GM12878 (cell line): ENCODE data around the gene CTNNA3. TPM values are rescaled to one million over a fixed set of nuclear protein-coding genes. Genes with fewer than 3 reads are reported as not detected.
A peak's percentile ranks its signal among the peaks of the same experiment; 100 is the strongest.

ENCODE experiments used
- ATAC-seq: fragments of 200-7000 bp; cut with Tn5 transposase; 3 replicates; pipeline ENCODE4 v1.9.1; 2020; ENCODE audit warnings: mild to moderate bottlenecking, moderate library complexity
- BruUV-seq: library from RNA; stranded (reverse); fragments of 400-500 nt; replicated peaks from 2 replicates; lab custom pipeline; 2021; lab: Mats Ljungman, UMichigan
- CTCF ChIA-PET: fragments of 300-600 bp; sonication (Branson Sonifier 250); formaldehyde crosslinking; extraction: SDS; loops from one replicate; lab custom pipeline; 2021; ENCODE audit warnings: inconsistent platforms; lab: Yijun Ruan, JAX
- POLR2A ChIA-PET: fragments of 350-600 bp; formaldehyde crosslinking; extraction: SDS; loops from one replicate; lab custom pipeline; 2021; ENCODE audit warnings: inconsistent platforms; lab: Charles Lee
- RAD21 ChIA-PET: fragments of 300-600 bp; sonication (Branson Sonifier 250); formaldehyde crosslinking; loops from one replicate; lab custom pipeline; 2023; ENCODE audit warnings: antibody characterized with exemption; ENCODE audit not compliant: unreplicated experiment; lab: Charles Lee
- SMC1A ChIA-PET: fragments of 300-600 bp; sonication (Branson Sonifier 250); formaldehyde crosslinking; loops from one replicate; lab custom pipeline; 2023; ENCODE audit not compliant: unreplicated experiment, uncharacterized antibody; lab: Charles Lee
- DNase-seq: peaks from one replicate; pipeline ENCODE4 v3.0.0-alpha.2; 2011; ENCODE audit warnings: low read depth, low spot score
- FAIRE-seq: peaks from 3 replicates; lab custom pipeline; 2011; peaks lifted over from hg19 to GRCh38; lab: Jason Lieb, UNC
- H2AFZ ChIP-seq: 2 replicates; pipeline ENCODE4 v1.6.0; 2011; ENCODE audit warnings: low read depth, low read length, control low read depth; ENCODE audit not compliant: control insufficient read depth
- H3K27ac ChIP-seq: 2 replicates; pipeline ENCODE4 v1.5.1; 2011; ENCODE audit warnings: control low read depth; ENCODE audit not compliant: control insufficient read depth, insufficient read depth
- H3K27me3 ChIP-seq, 2 experiments: replicated peaks in 1 of 2; 2 replicates each; pipeline versions ENCODE4 v1.6.0 to v1.6.1; 2011; ENCODE audit warnings: low read length in 1 of 2; ENCODE audit not compliant: control insufficient read depth in 2 of 2, insufficient read depth in 2 of 2
- H3K36me3 ChIP-seq, 2 experiments: 2 replicates each; pipeline ENCODE4 v1.5.1; 2011; ENCODE audit warnings: low read length in 1 of 2; ENCODE audit not compliant: control insufficient read depth in 2 of 2, insufficient read depth in 2 of 2
- H3K4me1 ChIP-seq: 2 replicates; pipeline ENCODE4 v1.6.1; 2011; ENCODE audit warnings: mild to moderate bottlenecking, low read length, moderate library complexity, mixed read lengths; ENCODE audit not compliant: control insufficient read depth, insufficient read depth
- H3K4me2 ChIP-seq: 2 replicates; pipeline ENCODE4 v1.6.0; 2011; ENCODE audit warnings: control low read depth; ENCODE audit not compliant: control insufficient read depth, insufficient read depth
- H3K4me3 ChIP-seq: fragments of 200-600 bp; sonication (generic); 2 replicates; pipeline ENCODE4 v1.5.1; 2016
- H3K79me2 ChIP-seq: 2 replicates; pipeline ENCODE4 v1.6.0; 2011; ENCODE audit warnings: low read length; ENCODE audit not compliant: control insufficient read depth, insufficient read depth
- H3K9ac ChIP-seq: 2 replicates; pipeline ENCODE4 v1.8.0; 2011; ENCODE audit warnings: low read length, control low read depth, mixed read lengths; ENCODE audit not compliant: control insufficient read depth, insufficient read depth
- H3K9me3 ChIP-seq: replicated peaks from 3 replicates; pipeline ENCODE4 v1.5.1; 2011; ENCODE audit warnings: mild to moderate bottlenecking, low read length; ENCODE audit not compliant: control insufficient read depth, insufficient read depth
- H4K20me1 ChIP-seq: 2 replicates; pipeline ENCODE4 v1.6.0; 2011; ENCODE audit not compliant: control insufficient read depth, insufficient read depth
- FOXK2 ChIP-seq: fragments of 450-650 bp; IDR thresholded peaks from 2 replicates; pipeline ENCODE4 v1.6.1; 2017; ENCODE audit warnings: mild to moderate bottlenecking, moderate library complexity
- KAT2A ChIP-seq: conservative IDR thresholded peaks from 2 replicates; pipeline ENCODE4 v1.6.1; 2011; ENCODE audit warnings: low read depth, low read length; ENCODE audit not compliant: control insufficient read depth
- MXI1 ChIP-seq: fragments of 150-350 bp; IDR thresholded peaks from 2 replicates; pipeline ENCODE4 v1.6.1; 2011; ENCODE audit warnings: low read depth, mild to moderate bottlenecking, inconsistent platforms, low read length, improper control_type of control experiment
- NFYA ChIP-seq: IDR thresholded peaks from 2 replicates; pipeline ENCODE4 v1.6.1; 2011; ENCODE audit warnings: low read depth, mild to moderate bottlenecking, low read length, improper control_type of control experiment, borderline replicate concordance
- NR2C2 ChIP-seq: IDR thresholded peaks from 2 replicates; pipeline ENCODE4 v1.6.1; 2011; ENCODE audit warnings: borderline replicate concordance, low read depth; ENCODE audit not compliant: control insufficient read depth, insufficient read length
- NRF1 ChIP-seq: conservative IDR thresholded peaks from 2 replicates; pipeline ENCODE4 v1.6.1; 2011; ENCODE audit warnings: mild to moderate bottlenecking, low read depth, low read length, improper control_type of control experiment
- PAX5 ChIP-seq: IDR thresholded peaks from 2 replicates; pipeline ENCODE4 v1.6.1; 2011; ENCODE audit warnings: low read depth, low read length, borderline replicate concordance
- POU2F2 ChIP-seq: IDR thresholded peaks from 3 replicates; pipeline ENCODE4 v1.6.1; 2011; ENCODE audit warnings: low read depth, mild to moderate bottlenecking, low read length, borderline replicate concordance
- RAD51 ChIP-seq: fragments of 450-650 bp; IDR thresholded peaks from 2 replicates; pipeline ENCODE4 v1.6.1; 2016; ENCODE audit warnings: moderate library complexity, mild to moderate bottlenecking, inconsistent platforms
- RB1 ChIP-seq: fragments of 450-650 bp; formaldehyde crosslinking; IDR thresholded peaks from 2 replicates; pipeline ENCODE4 v1.6.1; 2017; ENCODE audit warnings: mild to moderate bottlenecking, borderline replicate concordance
- RCOR1 ChIP-seq: conservative IDR thresholded peaks from 2 replicates; pipeline ENCODE4 v1.6.1; 2012; ENCODE audit warnings: low read depth, low read length, improper control_type of control experiment
- SIX5 ChIP-seq: IDR thresholded peaks from 2 replicates; pipeline ENCODE4 v1.6.1; 2011; ENCODE audit warnings: mild to moderate bottlenecking, low read depth, low read length, moderate library complexity; ENCODE audit not compliant: severe bottlenecking
- SREBF2 ChIP-seq: IDR thresholded peaks from 2 replicates; pipeline ENCODE4 v1.6.1; 2012; ENCODE audit warnings: mild to moderate bottlenecking, low read length
- TCF12 ChIP-seq: IDR thresholded peaks from 2 replicates; pipeline ENCODE4 v1.6.1; 2011; ENCODE audit warnings: low read depth, mild to moderate bottlenecking, low read length
- ZSCAN29 ChIP-seq: fragments of 450-650 bp; IDR thresholded peaks from 2 replicates; pipeline ENCODE4 v1.6.1; 2017; ENCODE audit warnings: mild to moderate bottlenecking, moderate library complexity
- WGBS: methylation state at CpG from one replicate; pipeline ENCODE4 v1.1.6; 2016; ENCODE audit warnings: low lambda C conversion rate; ENCODE audit not compliant: insufficient replicate concordance, insufficient coverage; ENCODE audit errors: missing lambda C conversion rate; 5-methylcytosine and 5-hydroxymethylcytosine counted together
- in situ Hi-C: fragments of 300-500 bp; cut with MboI; formaldehyde crosslinking; loops from 9 replicates; pipeline ENCODE4 v1.14.3; 2018; ENCODE audit warnings: mixed read lengths
- intact Hi-C: fragments of 100-400 bp; cut with micrococcal nuclease; formaldehyde crosslinking; loops from one replicate; pipeline ENCODE4 v1.14.2; 2022; ENCODE audit not compliant: unreplicated experiment
- polyA plus RNA-seq, 11 experiments: library from polyadenylated mRNA; depleted of rRNA in 4 of 11; unstranded in 6 of 11; stranded (reverse) in 5 of 11; fragments of >200 nt; fragmentation: Nextera tagmentation in 4 of 11; fragmentation: Illumina TruSeq in 1 of 11; extraction: Ambion mirVana in 4 of 11; extraction: Trizol in 1 of 11; gene quantifications; 1 replicate in 1 of 11; 2 replicates in 10 of 11; pipeline versions ENCODE4 v1.2.1 to v1.2.3, GENCODE V29; 2011 to 2016; ENCODE audit warnings: inconsistent platforms in 2 of 11, missing spikeins in 2 of 11, low read depth in 1 of 11
- total RNA-seq, 4 experiments: library from RNA; depleted of rRNA in 3 of 4; stranded (reverse); fragments of >200 nt in 3 of 4; fragmentation: Illumina TruSeq in 1 of 4; extraction: Trizol in 1 of 4; gene quantifications; 2 replicates each; pipeline versions ENCODE4 v1.2.1 to v1.2.3, GENCODE V29; 2013 to 2021
- TF ChIP-seq, protein P1 (sequence below): fragments of 450-650 bp; IDR thresholded peaks from 2 replicates; pipeline ENCODE4 v1.6.1; 2016; ENCODE audit warnings: mild to moderate bottlenecking
- TF ChIP-seq, protein P2 (sequence below): fragments of 450-650 bp; IDR thresholded peaks from 2 replicates; pipeline ENCODE4 v1.6.1; 2018; ENCODE audit warnings: mild to moderate bottlenecking, low read depth, moderate library complexity; ENCODE audit not compliant: partially characterized antibody
- TF ChIP-seq, protein P3 (sequence below): IDR thresholded peaks from 2 replicates; pipeline ENCODE4 v1.6.1; 2012; ENCODE audit warnings: low read depth, low read length, improper control_type of control experiment

CTNNA3 gene
- total and polyA plus RNA-seq, 10 of the 15 experiments (the other 5 are each of a cell fraction or from before 2014, with no cell fraction given): under 0.01 to 4.5 (median 0.22) TPM; not detected in 2

DNA sequence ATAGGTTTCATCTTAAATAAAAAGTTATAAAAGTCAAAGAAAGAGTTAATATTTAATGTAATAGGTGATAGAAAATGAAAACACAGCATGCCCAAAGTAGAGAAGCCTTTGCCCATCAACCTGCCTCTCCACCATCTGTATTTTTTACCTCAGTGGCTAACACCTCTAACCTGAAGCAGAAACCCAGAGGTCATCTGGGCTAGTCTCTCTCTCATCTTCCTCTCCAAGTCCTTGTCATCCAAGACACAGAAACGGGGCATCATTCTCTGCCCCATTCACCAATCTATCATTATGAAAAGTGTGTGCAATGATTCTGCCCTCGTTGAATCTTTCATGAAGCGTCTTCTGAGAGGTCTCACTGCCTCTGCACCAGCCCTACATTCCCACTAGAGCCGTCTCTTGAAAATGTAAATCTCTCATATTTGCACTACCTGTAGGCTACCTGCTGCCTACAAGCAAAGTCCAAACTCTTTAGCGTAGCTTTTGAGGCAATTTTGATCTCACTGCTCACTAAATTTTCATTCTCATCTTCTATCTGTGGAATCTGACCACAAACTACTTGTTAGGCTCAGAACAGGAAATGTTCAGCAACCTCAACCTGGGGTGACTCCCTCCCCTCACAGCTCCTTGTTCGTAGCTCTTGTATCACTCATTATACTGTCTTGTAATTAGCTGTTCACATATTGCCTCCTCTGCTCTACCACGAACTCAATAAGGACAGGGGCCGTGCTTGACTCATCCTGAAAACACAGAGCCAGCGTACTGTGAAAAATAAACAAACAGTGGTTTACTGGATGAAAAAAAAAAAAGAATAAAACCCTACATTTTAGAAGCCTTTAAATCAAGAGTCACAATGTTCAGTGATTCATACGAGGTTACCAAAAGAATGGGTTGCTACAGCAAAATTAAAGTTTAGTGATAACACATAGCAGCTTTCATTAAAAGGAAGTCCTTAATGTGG lies 83.1 kb downstream of the CTNNA3 start:
- intact Hi-C loops: loop anchor here (2.0 kb wide), 1 partner anchor 160 kb away; no protein-coding TSS in a partner anchor
- POLR2A ChIA-PET: interaction anchor here (0.7 kb wide), 1 partner anchor 736 kb away, joined by 3 read pairs; no protein-coding TSS in a partner anchor
- Histone ChIP-seq H3K4me3 (no peak overlapping the region), H3K4me1 (no peaks in the 10 kb centered on the region), H4K20me1 (no peaks in the 10 kb centered on the region), H3K36me3 (no peaks in the 10 kb centered on the region), H2AFZ (no peak overlapping the region), H3K79me2 (no peaks in the 10 kb centered on the region), H3K9me3 (no peaks in the 10 kb centered on the region; the same call in 2 of the 3 replicates), H3K9ac (no peak overlapping the region), H3K27me3 (no peaks in the 10 kb centered on the region), H3K27ac (no peak overlapping the region), H3K4me2 (no peak overlapping the region)
- RAD21 ChIA-PET: interaction anchor here (0.6 to 2.0 kb wide), 10 partner anchors 10 to 719 kb away, joined by 3 to 11 read pairs (median 6); partner anchors contain the start of gene HNRNPH3
- WGBS: 16% methylated on average over 10 of the region's 10 CpGs
- peak; percentile 35 for FAIRE-seq
- no TSS peak for BruUV-seq
- ATAC-seq: peak; percentile 99
- peak; percentile 59 for DNase-seq
- CTCF ChIA-PET: interaction anchor here (0.6 to 2.6 kb wide), 8 partner anchors 9 to 171 kb away, joined by 3 to 11 read pairs (median 6); no protein-coding TSS in a partner anchor
- SMC1A ChIA-PET: interaction anchor here (0.7 to 3.4 kb wide), 18 partner anchors 9 to 347 kb away, joined by 3 to 17 read pairs (median 3); partner anchors contain the start of gene CTNNA3
- in situ Hi-C loops: no loop called here
- TF ChIP-seq NRF1 (no peak), RAD51 (no peak), TCF12 (no peak), SREBF2 (no peak), POU2F2 (no peak), NFYA (no peak), PAX5 (0 out of 2 replicates have a peak, but pooled peaks have one; percentile 25), ZSCAN29 (no peak), MXI1 (no peak), RCOR1 (no peak), NR2C2 (no peak), FOXK2 (no peak), RB1 (no peak), KAT2A (no peak), SIX5 (no peak)
- TF ChIP-seq, protein P1, sequence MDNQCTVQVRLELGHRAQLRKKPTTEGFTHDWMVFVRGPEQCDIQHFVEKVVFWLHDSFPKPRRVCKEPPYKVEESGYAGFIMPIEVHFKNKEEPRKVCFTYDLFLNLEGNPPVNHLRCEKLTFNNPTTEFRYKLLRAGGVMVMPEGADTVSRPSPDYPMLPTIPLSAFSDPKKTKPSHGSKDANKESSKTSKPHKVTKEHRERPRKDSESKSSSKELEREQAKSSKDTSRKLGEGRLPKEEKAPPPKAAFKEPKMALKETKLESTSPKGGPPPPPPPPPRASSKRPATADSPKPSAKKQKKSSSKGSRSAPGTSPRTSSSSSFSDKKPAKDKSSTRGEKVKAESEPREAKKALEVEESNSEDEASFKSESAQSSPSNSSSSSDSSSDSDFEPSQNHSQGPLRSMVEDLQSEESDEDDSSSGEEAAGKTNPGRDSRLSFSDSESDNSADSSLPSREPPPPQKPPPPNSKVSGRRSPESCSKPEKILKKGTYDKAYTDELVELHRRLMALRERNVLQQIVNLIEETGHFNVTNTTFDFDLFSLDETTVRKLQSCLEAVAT: peak; percentile 77
- TF ChIP-seq, protein P2, sequence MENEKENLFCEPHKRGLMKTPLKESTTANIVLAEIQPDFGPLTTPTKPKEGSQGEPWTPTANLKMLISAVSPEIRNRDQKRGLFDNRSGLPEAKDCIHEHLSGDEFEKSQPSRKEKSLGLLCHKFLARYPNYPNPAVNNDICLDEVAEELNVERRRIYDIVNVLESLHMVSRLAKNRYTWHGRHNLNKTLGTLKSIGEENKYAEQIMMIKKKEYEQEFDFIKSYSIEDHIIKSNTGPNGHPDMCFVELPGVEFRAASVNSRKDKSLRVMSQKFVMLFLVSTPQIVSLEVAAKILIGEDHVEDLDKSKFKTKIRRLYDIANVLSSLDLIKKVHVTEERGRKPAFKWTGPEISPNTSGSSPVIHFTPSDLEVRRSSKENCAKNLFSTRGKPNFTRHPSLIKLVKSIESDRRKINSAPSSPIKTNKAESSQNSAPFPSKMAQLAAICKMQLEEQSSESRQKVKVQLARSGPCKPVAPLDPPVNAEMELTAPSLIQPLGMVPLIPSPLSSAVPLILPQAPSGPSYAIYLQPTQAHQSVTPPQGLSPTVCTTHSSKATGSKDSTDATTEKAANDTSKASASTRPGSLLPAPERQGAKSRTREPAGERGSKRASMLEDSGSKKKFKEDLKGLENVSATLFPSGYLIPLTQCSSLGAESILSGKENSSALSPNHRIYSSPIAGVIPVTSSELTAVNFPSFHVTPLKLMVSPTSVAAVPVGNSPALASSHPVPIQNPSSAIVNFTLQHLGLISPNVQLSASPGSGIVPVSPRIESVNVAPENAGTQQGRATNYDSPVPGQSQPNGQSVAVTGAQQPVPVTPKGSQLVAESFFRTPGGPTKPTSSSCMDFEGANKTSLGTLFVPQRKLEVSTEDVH: no peak
- TF ChIP-seq, protein P3, sequence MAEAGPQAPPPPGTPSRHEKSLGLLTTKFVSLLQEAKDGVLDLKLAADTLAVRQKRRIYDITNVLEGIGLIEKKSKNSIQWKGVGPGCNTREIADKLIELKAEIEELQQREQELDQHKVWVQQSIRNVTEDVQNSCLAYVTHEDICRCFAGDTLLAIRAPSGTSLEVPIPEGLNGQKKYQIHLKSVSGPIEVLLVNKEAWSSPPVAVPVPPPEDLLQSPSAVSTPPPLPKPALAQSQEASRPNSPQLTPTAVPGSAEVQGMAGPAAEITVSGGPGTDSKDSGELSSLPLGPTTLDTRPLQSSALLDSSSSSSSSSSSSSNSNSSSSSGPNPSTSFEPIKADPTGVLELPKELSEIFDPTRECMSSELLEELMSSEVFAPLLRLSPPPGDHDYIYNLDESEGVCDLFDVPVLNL: no peak
